OCI-LY1 (cell line): Measurements from ENCODE around the gene RABEP1.

Source experiments
- EZH2 ChIP-seq: fragments of 200-600 bp; sonication (generic), shearing (Covaris generic); IDR thresholded peaks from 2 replicates; pipeline ENCODE4 v1.8.0; 2017; ENCODE audit warnings: borderline replicate concordance, mixed run types, mild to moderate bottlenecking, antibody characterized with exemption, low read length, moderate library complexity, mixed read lengths
- TF ChIP-seq, protein P1 (sequence below): fragments of 200-600 bp; sonication (generic), shearing (Covaris generic); IDR thresholded peaks from 2 replicates; pipeline ENCODE4 v1.5.1; 2017; ENCODE audit warnings: mild to moderate bottlenecking, antibody characterized with exemption, low read length, moderate library complexity, mixed read lengths

DNA sequence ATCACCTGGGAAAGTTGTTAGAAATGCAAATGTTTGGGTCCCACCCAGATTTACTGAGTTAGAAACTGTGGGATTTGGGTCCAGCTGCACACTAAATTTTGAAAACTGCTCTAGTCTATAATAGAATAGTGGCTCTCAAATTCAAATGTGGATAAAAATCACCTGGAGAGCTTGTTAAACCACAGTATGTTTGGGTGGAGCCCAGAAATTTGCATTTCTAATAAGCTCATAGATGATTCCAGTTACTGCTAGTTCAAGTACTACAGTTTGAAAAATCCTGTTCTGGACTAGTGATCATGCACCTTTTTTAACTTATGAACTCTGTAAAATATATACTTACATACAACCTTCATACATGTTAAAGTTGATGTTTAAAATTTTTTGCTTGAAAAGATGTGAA lies 27.8 kb downstream of the RABEP1 start:
- TF ChIP-seq, protein P1, sequence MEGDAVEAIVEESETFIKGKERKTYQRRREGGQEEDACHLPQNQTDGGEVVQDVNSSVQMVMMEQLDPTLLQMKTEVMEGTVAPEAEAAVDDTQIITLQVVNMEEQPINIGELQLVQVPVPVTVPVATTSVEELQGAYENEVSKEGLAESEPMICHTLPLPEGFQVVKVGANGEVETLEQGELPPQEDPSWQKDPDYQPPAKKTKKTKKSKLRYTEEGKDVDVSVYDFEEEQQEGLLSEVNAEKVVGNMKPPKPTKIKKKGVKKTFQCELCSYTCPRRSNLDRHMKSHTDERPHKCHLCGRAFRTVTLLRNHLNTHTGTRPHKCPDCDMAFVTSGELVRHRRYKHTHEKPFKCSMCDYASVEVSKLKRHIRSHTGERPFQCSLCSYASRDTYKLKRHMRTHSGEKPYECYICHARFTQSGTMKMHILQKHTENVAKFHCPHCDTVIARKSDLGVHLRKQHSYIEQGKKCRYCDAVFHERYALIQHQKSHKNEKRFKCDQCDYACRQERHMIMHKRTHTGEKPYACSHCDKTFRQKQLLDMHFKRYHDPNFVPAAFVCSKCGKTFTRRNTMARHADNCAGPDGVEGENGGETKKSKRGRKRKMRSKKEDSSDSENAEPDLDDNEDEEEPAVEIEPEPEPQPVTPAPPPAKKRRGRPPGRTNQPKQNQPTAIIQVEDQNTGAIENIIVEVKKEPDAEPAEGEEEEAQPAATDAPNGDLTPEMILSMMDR = no peak
- no peak for TF ChIP-seq EZH2
